IMR-90 (cell line): ENCODE measurements around the gene UNC13B. TPM values are rescaled to one million over a fixed set of nuclear protein-coding genes. Genes with fewer than 3 reads are reported as not detected.

ENCODE experiments used
- ATAC-seq: fragments of 200-7000 bp; cut with Tn5 transposase; 2 replicates; pipeline ENCODE4 v1.9.1; 2020; ENCODE audit warnings: low read depth, mild to moderate bottlenecking, moderate library complexity
- BruUV-seq: library from RNA; stranded (reverse); fragments of 400-500 nt; replicated peaks from 2 replicates; lab custom pipeline; 2021; lab: Mats Ljungman, UMichigan
- CTCF ChIA-PET: fragments of 300-600 bp; formaldehyde crosslinking; extraction: SDS; loops from one replicate; lab custom pipeline; 2021; ENCODE audit warnings: antibody characterized with exemption; lab: Yijun Ruan, JAX
- POLR2A ChIA-PET: fragments of 300-600 bp; sonication (Branson Sonifier 250); formaldehyde crosslinking; loops from one replicate; lab custom pipeline; 2022; ENCODE audit warnings: antibody characterized with exemption; ENCODE audit not compliant: unreplicated experiment; lab: Charles Lee
- DNase-seq: peaks from one replicate; pipeline ENCODE4 v3.0.0; 2013
- H2AFZ ChIP-seq: replicated peaks from 2 replicates; pipeline ENCODE3; 2013; ENCODE audit warnings: low read length, mild to moderate bottlenecking; ENCODE audit not compliant: poor library complexity
- H2AK5ac ChIP-seq: 2 replicates; pipeline ENCODE4 v1.6.1; 2013; ENCODE audit warnings: low read depth, low read length, inconsistent platforms
- H2AK9ac ChIP-seq: replicated peaks from 2 replicates; pipeline ENCODE3; 2013; ENCODE audit warnings: mild to moderate bottlenecking, low read depth, low read length, moderate library complexity; ENCODE audit not compliant: poor library complexity
- H2BK120ac ChIP-seq: 2 replicates; pipeline ENCODE4 v1.6.1; 2013; ENCODE audit warnings: low read depth, low read length, inconsistent platforms
- H2BK15ac ChIP-seq: 3 replicates; pipeline ENCODE4 v1.6.1; 2013; ENCODE audit warnings: low read depth, low read length, inconsistent platforms
- H2BK20ac ChIP-seq: 2 replicates; pipeline ENCODE4 v1.6.1; 2013; ENCODE audit warnings: low read depth, mild to moderate bottlenecking, inconsistent platforms, low read length, moderate library complexity
- H2BK5ac ChIP-seq: 2 replicates; pipeline ENCODE4 v1.6.1; 2013; ENCODE audit warnings: mild to moderate bottlenecking, low read depth, low read length, inconsistent platforms; ENCODE audit not compliant: poor library complexity, severe bottlenecking
- H3K14ac ChIP-seq: replicated peaks from 2 replicates; pipeline ENCODE4 v1.6.1; 2013; ENCODE audit warnings: low read depth, low read length, inconsistent platforms
- H3K18ac ChIP-seq: 2 replicates; pipeline ENCODE4 v1.6.1; 2013; ENCODE audit warnings: low read depth, low read length, control low read depth
- H3K23ac ChIP-seq: 2 replicates; pipeline ENCODE4 v1.6.1; 2013; ENCODE audit warnings: low read depth, low read length, inconsistent platforms
- H3K27ac ChIP-seq: 2 replicates; pipeline ENCODE4 v1.5.1; 2013; ENCODE audit warnings: mild to moderate bottlenecking, control low read depth, low read length; ENCODE audit not compliant: insufficient read depth
- H3K27me3 ChIP-seq: 2 replicates; pipeline ENCODE4 v1.6.1; 2013; ENCODE audit warnings: low read length; ENCODE audit not compliant: control insufficient read depth, insufficient read depth
- H3K36me3 ChIP-seq: 2 replicates; pipeline ENCODE4 v1.6.1; 2013; ENCODE audit warnings: low read length, mixed read lengths; ENCODE audit not compliant: control insufficient read depth, insufficient read depth
- H3K4ac ChIP-seq: 2 replicates; pipeline ENCODE4 v1.6.1; 2013; ENCODE audit warnings: low read depth, low read length, inconsistent platforms
- H3K4me1 ChIP-seq: 2 replicates; pipeline ENCODE4 v1.6.1; 2013; ENCODE audit warnings: low read length, mixed read lengths; ENCODE audit not compliant: control insufficient read depth, insufficient read depth
- H3K4me2 ChIP-seq: 2 replicates; pipeline ENCODE4 v1.6.1; 2013; ENCODE audit warnings: low read depth, mild to moderate bottlenecking, control low read depth, low read length, moderate library complexity
- H3K4me3 ChIP-seq: 2 replicates; pipeline ENCODE4 v1.5.1; 2013; ENCODE audit warnings: low read depth, mild to moderate bottlenecking, control low read depth, low read length, moderate library complexity; ENCODE audit not compliant: insufficient read depth
- H3K56ac ChIP-seq: 2 replicates; pipeline ENCODE4 v1.6.1; 2013; ENCODE audit warnings: low read length, inconsistent platforms; ENCODE audit not compliant: insufficient read depth; ENCODE audit errors: extremely low read depth
- H3K79me1 ChIP-seq, 2 experiments: 2 replicates each; pipeline ENCODE4 v1.6.1; 2013; ENCODE audit warnings: low read length in 2 of 2, inconsistent platforms in 1 of 2, low read depth in 1 of 2
- H3K9ac ChIP-seq: 2 replicates; pipeline ENCODE4 v1.6.1; 2013; ENCODE audit warnings: low read depth, low read length, control low read depth
- H3K9me1 ChIP-seq: 2 replicates; pipeline ENCODE4 v1.6.1; 2013; ENCODE audit warnings: low read length, inconsistent platforms; ENCODE audit not compliant: insufficient read depth
- H3K9me3 ChIP-seq: 2 replicates; pipeline ENCODE4 v1.6.1; 2013; ENCODE audit warnings: low read length; ENCODE audit not compliant: control insufficient read depth, insufficient read depth
- H4K20me1 ChIP-seq: 2 replicates; pipeline ENCODE4 v1.6.1; 2013; ENCODE audit warnings: low read length, inconsistent platforms; ENCODE audit not compliant: insufficient read depth
- H4K5ac ChIP-seq: 2 replicates; pipeline ENCODE4 v1.6.1; 2013; ENCODE audit warnings: mild to moderate bottlenecking, low read depth, low read length, control low read depth
- H4K8ac ChIP-seq, 2 experiments: 2 replicates each; pipeline ENCODE4 v1.6.1; 2013; ENCODE audit warnings: low read depth in 2 of 2, low read length in 2 of 2, control low read depth in 1 of 2, inconsistent platforms in 1 of 2
- H4K91ac ChIP-seq: 2 replicates; pipeline ENCODE4 v1.6.1; 2013; ENCODE audit warnings: low read depth, low read length, inconsistent platforms; ENCODE audit not compliant: insufficient read depth
- BHLHE40 ChIP-seq: fragments of 150-350 bp; IDR thresholded peaks from 2 replicates; pipeline ENCODE4 v1.6.1; 2016; ENCODE audit warnings: mild to moderate bottlenecking, low read depth, low read length
- CEBPB ChIP-seq: IDR thresholded peaks from 2 replicates; pipeline ENCODE4 v1.6.1; 2012; ENCODE audit warnings: low read depth, low read length, improper control_type of control experiment
- CTCF ChIP-seq: conservative IDR thresholded peaks from 2 replicates; pipeline ENCODE4 v1.5.1; 2012; ENCODE audit warnings: mild to moderate bottlenecking, low read depth, low read length, improper control_type of control experiment
- MAFK ChIP-seq: IDR thresholded peaks from 2 replicates; pipeline ENCODE4 v1.6.1; 2012; ENCODE audit warnings: low read depth, low read length, improper control_type of control experiment
- MXI1 ChIP-seq: IDR thresholded peaks from 2 replicates; pipeline ENCODE4 v1.6.1; 2012; ENCODE audit warnings: low read depth, mild to moderate bottlenecking, low read length, moderate library complexity, borderline replicate concordance
- POLR2A ChIP-seq: IDR thresholded peaks from 2 replicates; pipeline ENCODE4 v1.6.1; 2012; ENCODE audit warnings: mild to moderate bottlenecking, low read depth, low read length
- RAD21 ChIP-seq: IDR thresholded peaks from 2 replicates; pipeline ENCODE4 v1.6.1; 2012; ENCODE audit warnings: low read length, improper control_type of control experiment
- RCOR1 ChIP-seq: IDR thresholded peaks from 2 replicates; pipeline ENCODE4 v1.6.1; 2012; ENCODE audit warnings: mild to moderate bottlenecking, low read length, improper control_type of control experiment; ENCODE audit not compliant: insufficient replicate concordance
- RFX5 ChIP-seq: IDR thresholded peaks from 2 replicates; pipeline ENCODE4 v1.8.0; 2012; ENCODE audit warnings: low read depth, mild to moderate bottlenecking, low read length, moderate library complexity
- SMC3 ChIP-seq: fragments of 150-350 bp; IDR thresholded peaks from 2 replicates; pipeline ENCODE4 v1.6.1; 2016; ENCODE audit warnings: low read depth, mild to moderate bottlenecking, antibody characterized with exemption, low read length, moderate library complexity
- WGBS, 2 experiments: methylation state at CpG; one replicate each; pipeline versions ENCODE4 v1.1.5 to v1.1.7; 2013; ENCODE audit warnings: missing lambda C conversion rate in 2 of 2; ENCODE audit not compliant: insufficient read length in 1 of 2; ENCODE audit errors: extremely low coverage in 2 of 2; 5-methylcytosine and 5-hydroxymethylcytosine counted together
- dilution Hi-C: fragments of 300-500 bp; cut with HindIII; formaldehyde crosslinking; loops from one replicate; pipeline ENCODE4 v1.14.3; 2018; ENCODE audit warnings: low sequenced_read_pairs; ENCODE audit not compliant: unreplicated experiment
- in situ Hi-C: fragments of 300-500 bp; cut with MboI; formaldehyde crosslinking; loops from 3 replicates; pipeline ENCODE4 v1.14.3; 2019; ENCODE audit warnings: low sequenced_read_pairs, inconsistent platforms, mixed read lengths
- intact Hi-C: fragments of 100-400 bp; cut with micrococcal nuclease; formaldehyde crosslinking; loops from 2 replicates; pipeline ENCODE4 v1.10.0; 2022
- polyA plus RNA-seq, 3 experiments: library from polyadenylated mRNA; depleted of rRNA; stranded (reverse); fragments of >200 nt; gene quantifications; 2 replicates each; pipeline ENCODE4 v1.2.3, GENCODE V29; 2012; ENCODE audit warnings: low replicate concordance in 1 of 3
- total RNA-seq: library from RNA; depleted of rRNA; stranded (reverse); fragments of >200 nt; gene quantifications from 2 replicates; pipeline ENCODE4 v1.2.3, GENCODE V29; 2012

Gene UNC13B
- total and polyA plus RNA-seq, 2 of the 4 experiments (the other 2 are of a cell fraction) = 7.5 to 14.3 TPM

GRCh38 chr9:35416098-35416427 is 254.3 kb downstream of the UNC13B start:
- intact Hi-C loops = no loop called here
- Histone ChIP-seq H3K4me3 (no peak overlapping the region), H3K4me1 (no peaks in the 10 kb centered on the region), H2AK9ac (no peak overlapping the region), H3K18ac (no peak overlapping the region), H2BK5ac (no peak overlapping the region), H3K9me3 (no peaks in the 10 kb centered on the region), H3K27ac (no peak overlapping the region), H3K27me3 (no peaks in the 10 kb centered on the region; the same call in 1 of the 2 replicates), H4K5ac (no peak overlapping the region), H2BK20ac (no peak overlapping the region), H2BK120ac (no peak overlapping the region), H3K79me1 (no peaks in the 10 kb centered on the region), H4K20me1 (no peaks in the 10 kb centered on the region), H3K9me1 (no peaks in the 10 kb centered on the region), H3K14ac (no peak overlapping the region), H3K4me2 (no peak overlapping the region), H3K9ac (no peak overlapping the region), H4K8ac (no peak overlapping the region), H2AFZ (no peak overlapping the region), H3K23ac (no peak overlapping the region), H2BK15ac (no peak overlapping the region), H3K36me3 (no peaks in the 10 kb centered on the region), H4K91ac (no peak overlapping the region), H2AK5ac (no peak overlapping the region), H3K56ac (no peak overlapping the region), H3K4ac (no peak overlapping the region)
- DNase-seq (no peak), ATAC-seq (no peak)
- ChIA-PET POLR2A (no interaction called here), CTCF (no interaction called here)
- TF ChIP-seq POLR2A = no peak
- no peak for TF ChIP-seq CTCF
- no peak for TF ChIP-seq BHLHE40
- no peak for TF ChIP-seq SMC3
- no peak for TF ChIP-seq RCOR1
- TF ChIP-seq MXI1 = no peak
- TF ChIP-seq RAD21 = no peak
- no peak for TF ChIP-seq RFX5
- no peak for TF ChIP-seq CEBPB
- no peak for TF ChIP-seq MAFK
- in situ Hi-C loops = no loop called here
- WGBS, 2 experiments = no CpG with 5 or more reads among the region's 2 CpGs
- dilution Hi-C loops = no loop called here
- BruUV-seq = no TSS peak
